GM12878 (cell line): ENCODE data around the gene GPC5. TPM values are rescaled to one million over a fixed set of nuclear protein-coding genes. Genes with fewer than 3 reads are reported as not detected.
A peak's percentile ranks its signal among the peaks of the same experiment; 100 is the strongest.

Experiments
- ATAC-seq: fragments of 200-7000 bp; cut with Tn5 transposase; 3 replicates; pipeline ENCODE4 v1.9.1; 2020; ENCODE audit warnings: mild to moderate bottlenecking, moderate library complexity
- BruUV-seq: library from RNA; stranded (reverse); fragments of 400-500 nt; replicated peaks from 2 replicates; lab custom pipeline; 2021; lab: Mats Ljungman, UMichigan
- CTCF ChIA-PET: fragments of 300-600 bp; sonication (Branson Sonifier 250); formaldehyde crosslinking; extraction: SDS; loops from one replicate; lab custom pipeline; 2021; ENCODE audit warnings: inconsistent platforms; lab: Yijun Ruan, JAX
- POLR2A ChIA-PET: fragments of 350-600 bp; formaldehyde crosslinking; extraction: SDS; loops from one replicate; lab custom pipeline; 2021; ENCODE audit warnings: inconsistent platforms; lab: Charles Lee
- RAD21 ChIA-PET: fragments of 300-600 bp; sonication (Branson Sonifier 250); formaldehyde crosslinking; loops from one replicate; lab custom pipeline; 2023; ENCODE audit warnings: antibody characterized with exemption; ENCODE audit not compliant: unreplicated experiment; lab: Charles Lee
- SMC1A ChIA-PET: fragments of 300-600 bp; sonication (Branson Sonifier 250); formaldehyde crosslinking; loops from one replicate; lab custom pipeline; 2023; ENCODE audit not compliant: unreplicated experiment, uncharacterized antibody; lab: Charles Lee
- DNase-seq: peaks from one replicate; pipeline ENCODE4 v3.0.0-alpha.2; 2011; ENCODE audit warnings: low read depth, low spot score
- FAIRE-seq: peaks from 3 replicates; lab custom pipeline; 2011; peaks lifted over from hg19 to GRCh38; lab: Jason Lieb, UNC
- H2AFZ ChIP-seq: 2 replicates; pipeline ENCODE4 v1.6.0; 2011; ENCODE audit warnings: low read depth, low read length, control low read depth; ENCODE audit not compliant: control insufficient read depth
- H3K27ac ChIP-seq: 2 replicates; pipeline ENCODE4 v1.5.1; 2011; ENCODE audit warnings: control low read depth; ENCODE audit not compliant: control insufficient read depth, insufficient read depth
- H3K27me3 ChIP-seq, 2 experiments: replicated peaks in 1 of 2; 2 replicates each; pipeline versions ENCODE4 v1.6.0 to v1.6.1; 2011; ENCODE audit warnings: low read length in 1 of 2; ENCODE audit not compliant: control insufficient read depth in 2 of 2, insufficient read depth in 2 of 2
- H3K36me3 ChIP-seq, 2 experiments: 2 replicates each; pipeline ENCODE4 v1.5.1; 2011; ENCODE audit warnings: low read length in 1 of 2; ENCODE audit not compliant: control insufficient read depth in 2 of 2, insufficient read depth in 2 of 2
- H3K4me1 ChIP-seq: 2 replicates; pipeline ENCODE4 v1.6.1; 2011; ENCODE audit warnings: mild to moderate bottlenecking, low read length, moderate library complexity, mixed read lengths; ENCODE audit not compliant: control insufficient read depth, insufficient read depth
- H3K4me2 ChIP-seq: 2 replicates; pipeline ENCODE4 v1.6.0; 2011; ENCODE audit warnings: control low read depth; ENCODE audit not compliant: control insufficient read depth, insufficient read depth
- H3K4me3 ChIP-seq: fragments of 200-600 bp; sonication (generic); 2 replicates; pipeline ENCODE4 v1.5.1; 2016
- H3K79me2 ChIP-seq: 2 replicates; pipeline ENCODE4 v1.6.0; 2011; ENCODE audit warnings: low read length; ENCODE audit not compliant: control insufficient read depth, insufficient read depth
- H3K9ac ChIP-seq: 2 replicates; pipeline ENCODE4 v1.8.0; 2011; ENCODE audit warnings: low read length, control low read depth, mixed read lengths; ENCODE audit not compliant: control insufficient read depth, insufficient read depth
- H3K9me3 ChIP-seq: replicated peaks from 3 replicates; pipeline ENCODE4 v1.5.1; 2011; ENCODE audit warnings: mild to moderate bottlenecking, low read length; ENCODE audit not compliant: control insufficient read depth, insufficient read depth
- H4K20me1 ChIP-seq: 2 replicates; pipeline ENCODE4 v1.6.0; 2011; ENCODE audit not compliant: control insufficient read depth, insufficient read depth
- CBX3 ChIP-seq: fragments of 200-600 bp; sonication (generic); IDR thresholded peaks from 2 replicates; pipeline ENCODE4 v1.6.1; 2016; ENCODE audit warnings: low read depth, borderline replicate concordance
- FOS ChIP-seq: IDR thresholded peaks from 3 replicates; pipeline ENCODE4 v1.6.1; 2011; ENCODE audit warnings: borderline replicate concordance; ENCODE audit not compliant: insufficient read length; ENCODE audit errors: extremely low read depth
- RAD21 ChIP-seq: IDR thresholded peaks from 2 replicates; pipeline ENCODE4 v1.6.1; 2011; ENCODE audit warnings: mild to moderate bottlenecking, low read depth, low read length, moderate library complexity; ENCODE audit not compliant: insufficient read depth
- RB1 ChIP-seq: fragments of 450-650 bp; formaldehyde crosslinking; IDR thresholded peaks from 2 replicates; pipeline ENCODE4 v1.6.1; 2017; ENCODE audit warnings: mild to moderate bottlenecking, borderline replicate concordance
- SREBF2 ChIP-seq: IDR thresholded peaks from 2 replicates; pipeline ENCODE4 v1.6.1; 2012; ENCODE audit warnings: mild to moderate bottlenecking, low read length
- TBL1XR1 ChIP-seq: IDR thresholded peaks from 2 replicates; pipeline ENCODE4 v1.6.1; 2012; ENCODE audit warnings: low read depth, low read length, improper control_type of control experiment
- YY1 ChIP-seq: IDR thresholded peaks from 2 replicates; pipeline ENCODE4 v1.6.1; 2011; ENCODE audit warnings: low read depth, mild to moderate bottlenecking, low read length
- WGBS: methylation state at CpG from one replicate; pipeline ENCODE4 v1.1.6; 2016; ENCODE audit warnings: low lambda C conversion rate; ENCODE audit not compliant: insufficient replicate concordance, insufficient coverage; ENCODE audit errors: missing lambda C conversion rate; 5-methylcytosine and 5-hydroxymethylcytosine counted together
- in situ Hi-C: fragments of 300-500 bp; cut with MboI; formaldehyde crosslinking; loops from 9 replicates; pipeline ENCODE4 v1.14.3; 2018; ENCODE audit warnings: mixed read lengths
- intact Hi-C: fragments of 100-400 bp; cut with micrococcal nuclease; formaldehyde crosslinking; loops from one replicate; pipeline ENCODE4 v1.14.2; 2022; ENCODE audit not compliant: unreplicated experiment
- polyA plus RNA-seq, 11 experiments: library from polyadenylated mRNA; depleted of rRNA in 4 of 11; unstranded in 6 of 11; stranded (reverse) in 5 of 11; fragments of >200 nt; fragmentation: Nextera tagmentation in 4 of 11; fragmentation: Illumina TruSeq in 1 of 11; extraction: Ambion mirVana in 4 of 11; extraction: Trizol in 1 of 11; gene quantifications; 1 replicate in 1 of 11; 2 replicates in 10 of 11; pipeline versions ENCODE4 v1.2.1 to v1.2.3, GENCODE V29; 2011 to 2016; ENCODE audit warnings: inconsistent platforms in 2 of 11, missing spikeins in 2 of 11, low read depth in 1 of 11
- total RNA-seq, 4 experiments: library from RNA; depleted of rRNA in 3 of 4; stranded (reverse); fragments of >200 nt in 3 of 4; fragmentation: Illumina TruSeq in 1 of 4; extraction: Trizol in 1 of 4; gene quantifications; 2 replicates each; pipeline versions ENCODE4 v1.2.1 to v1.2.3, GENCODE V29; 2013 to 2021
- TF ChIP-seq, protein P1 (sequence below): IDR thresholded peaks from 2 replicates; pipeline ENCODE4 v1.6.1; 2012; ENCODE audit warnings: low read depth, low read length, improper control_type of control experiment
- TF ChIP-seq, protein P2 (sequence below): IDR thresholded peaks from 2 replicates; pipeline ENCODE4 v1.6.1; 2012; ENCODE audit warnings: low read length, inconsistent platforms
- TF ChIP-seq, protein P3 (sequence below): fragments of 450-650 bp; conservative IDR thresholded peaks from 2 replicates; pipeline ENCODE4 v1.6.1; 2017; ENCODE audit warnings: mild to moderate bottlenecking, moderate library complexity

The GPC5 gene
- total and polyA plus RNA-seq, 10 of the 15 experiments (the other 5 are each of a cell fraction or from before 2014, with no cell fraction given) = 0.05 to 0.87 (median 0.44) TPM; not detected in 1

DNA sequence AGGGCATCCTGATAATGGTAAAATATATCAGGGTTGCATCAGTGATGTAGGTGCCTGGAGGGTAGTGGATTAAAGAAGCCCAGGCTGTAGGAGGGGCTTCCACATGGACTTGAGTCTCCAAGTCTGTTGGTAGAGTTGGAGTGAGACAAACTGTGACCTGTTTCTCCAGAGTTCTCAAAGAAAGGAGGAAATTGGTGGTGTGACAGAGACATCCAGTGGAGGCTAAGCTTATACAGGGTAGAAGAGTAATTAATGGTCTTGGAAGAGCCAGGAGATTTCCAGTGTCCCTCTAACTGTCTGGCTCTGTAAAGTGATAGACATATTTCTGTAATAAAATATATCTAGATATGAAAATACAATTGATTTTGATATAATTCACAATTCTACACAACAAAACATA is 61.1 kb downstream of the GPC5 start:
- Histone ChIP-seq H3K4me1 (no peaks in the 10 kb centered on the region), H3K4me3 (no peak overlapping the region), H3K9me3 (no peaks in the 10 kb centered on the region), H3K27me3 (no peaks in the 10 kb centered on the region), H3K9ac (no peak overlapping the region), H4K20me1 (no peaks in the 10 kb centered on the region), H3K27ac (no peak overlapping the region), H3K79me2 (no peaks in the 10 kb centered on the region), H2AFZ (no peak overlapping the region), H3K4me2 (no peak overlapping the region), H3K36me3 (no peaks in the 10 kb centered on the region)
- intact Hi-C loops (no loop called here), in situ Hi-C loops (no loop called here)
- no peak for TF ChIP-seq SREBF2
- TF ChIP-seq, protein P1, sequence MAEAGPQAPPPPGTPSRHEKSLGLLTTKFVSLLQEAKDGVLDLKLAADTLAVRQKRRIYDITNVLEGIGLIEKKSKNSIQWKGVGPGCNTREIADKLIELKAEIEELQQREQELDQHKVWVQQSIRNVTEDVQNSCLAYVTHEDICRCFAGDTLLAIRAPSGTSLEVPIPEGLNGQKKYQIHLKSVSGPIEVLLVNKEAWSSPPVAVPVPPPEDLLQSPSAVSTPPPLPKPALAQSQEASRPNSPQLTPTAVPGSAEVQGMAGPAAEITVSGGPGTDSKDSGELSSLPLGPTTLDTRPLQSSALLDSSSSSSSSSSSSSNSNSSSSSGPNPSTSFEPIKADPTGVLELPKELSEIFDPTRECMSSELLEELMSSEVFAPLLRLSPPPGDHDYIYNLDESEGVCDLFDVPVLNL = no peak
- no peak for TF ChIP-seq RB1
- TF ChIP-seq, protein P2, sequence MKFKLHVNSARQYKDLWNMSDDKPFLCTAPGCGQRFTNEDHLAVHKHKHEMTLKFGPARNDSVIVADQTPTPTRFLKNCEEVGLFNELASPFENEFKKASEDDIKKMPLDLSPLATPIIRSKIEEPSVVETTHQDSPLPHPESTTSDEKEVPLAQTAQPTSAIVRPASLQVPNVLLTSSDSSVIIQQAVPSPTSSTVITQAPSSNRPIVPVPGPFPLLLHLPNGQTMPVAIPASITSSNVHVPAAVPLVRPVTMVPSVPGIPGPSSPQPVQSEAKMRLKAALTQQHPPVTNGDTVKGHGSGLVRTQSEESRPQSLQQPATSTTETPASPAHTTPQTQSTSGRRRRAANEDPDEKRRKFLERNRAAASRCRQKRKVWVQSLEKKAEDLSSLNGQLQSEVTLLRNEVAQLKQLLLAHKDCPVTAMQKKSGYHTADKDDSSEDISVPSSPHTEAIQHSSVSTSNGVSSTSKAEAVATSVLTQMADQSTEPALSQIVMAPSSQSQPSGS = no peak
- 0 out of 2 replicates have a peak, but pooled peaks have one; percentile 24 for TF ChIP-seq RAD21
- ChIA-PET POLR2A (no interaction called here), CTCF (no interaction called here), RAD21 (no interaction called here), SMC1A (no interaction called here)
- ATAC-seq = no peak
- FAIRE-seq = no peak
- DNase-seq = no peak
- no TSS peak for BruUV-seq

DNA sequence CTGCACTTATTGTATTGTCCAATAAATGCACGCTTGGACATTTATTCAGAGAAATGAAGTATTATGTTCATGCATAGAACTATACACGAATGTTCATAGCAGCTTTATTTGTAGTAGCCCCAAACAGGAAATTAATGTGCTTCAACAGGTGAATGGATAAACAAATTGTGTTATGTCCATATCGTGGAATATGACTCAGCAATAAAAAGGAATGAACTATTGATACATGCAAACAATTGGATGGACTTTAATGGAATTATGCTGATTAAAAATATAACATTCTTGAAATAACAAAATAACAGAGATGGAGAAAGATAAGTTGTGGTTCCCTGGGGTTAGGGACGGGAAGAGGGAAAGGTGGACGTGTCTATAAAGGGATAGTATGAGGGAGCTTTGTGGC is 65.9 kb downstream of the GPC5 start:
- intact Hi-C loops = no loop called here
- Histone ChIP-seq H3K9ac (no peak overlapping the region), H3K79me2 (no peaks in the 10 kb centered on the region), H3K27ac (no peak overlapping the region), H3K27me3 (no peaks in the 10 kb centered on the region), H3K36me3 (no peaks in the 10 kb centered on the region), H4K20me1 (no peaks in the 10 kb centered on the region), H3K4me2 (no peak overlapping the region), H3K4me3 (no peak overlapping the region), H2AFZ (no peak overlapping the region), H3K9me3 (no peaks in the 10 kb centered on the region), H3K4me1 (no peaks in the 10 kb centered on the region)
- in situ Hi-C loops = no loop called here
- ChIA-PET CTCF (interaction anchor here (0.5 kb wide), 1 partner anchor 73 kb away, joined by 3 read pairs; no protein-coding TSS in a partner anchor), POLR2A (no interaction called here), RAD21 (interaction anchor here (0.5 kb wide), 1 partner anchor 152 kb away, joined by 3 read pairs; no protein-coding TSS in a partner anchor), SMC1A (no interaction called here)
- no TSS peak for BruUV-seq
- DNase-seq = no peak
- FAIRE-seq = no peak
- 24% methylated on average over 5 of the region's 5 CpGs for WGBS
- TF ChIP-seq YY1 (no peak), CBX3 (no peak), FOS (no peak), TBL1XR1 (no peak)
- TF ChIP-seq, protein P3, sequence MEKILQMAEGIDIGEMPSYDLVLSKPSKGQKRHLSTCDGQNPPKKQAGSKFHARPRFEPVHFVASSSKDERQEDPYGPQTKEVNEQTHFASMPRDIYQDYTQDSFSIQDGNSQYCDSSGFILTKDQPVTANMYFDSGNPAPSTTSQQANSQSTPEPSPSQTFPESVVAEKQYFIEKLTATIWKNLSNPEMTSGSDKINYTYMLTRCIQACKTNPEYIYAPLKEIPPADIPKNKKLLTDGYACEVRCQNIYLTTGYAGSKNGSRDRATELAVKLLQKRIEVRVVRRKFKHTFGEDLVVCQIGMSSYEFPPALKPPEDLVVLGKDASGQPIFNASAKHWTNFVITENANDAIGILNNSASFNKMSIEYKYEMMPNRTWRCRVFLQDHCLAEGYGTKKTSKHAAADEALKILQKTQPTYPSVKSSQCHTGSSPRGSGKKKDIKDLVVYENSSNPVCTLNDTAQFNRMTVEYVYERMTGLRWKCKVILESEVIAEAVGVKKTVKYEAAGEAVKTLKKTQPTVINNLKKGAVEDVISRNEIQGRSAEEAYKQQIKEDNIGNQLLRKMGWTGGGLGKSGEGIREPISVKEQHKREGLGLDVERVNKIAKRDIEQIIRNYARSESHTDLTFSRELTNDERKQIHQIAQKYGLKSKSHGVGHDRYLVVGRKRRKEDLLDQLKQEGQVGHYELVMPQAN = no peak
- no peak for ATAC-seq
